ENCODE measurements around the gene ADD2. TPM values are rescaled to one million over a fixed set of nuclear protein-coding genes. Genes with fewer than 3 reads are reported as not detected.
A peak's percentile ranks its signal among the peaks of the same experiment; 100 is the strongest.

Gene ADD2
- total and polyA plus RNA-seq, 2 experiments from 2014 or later, result 34.6 to 223 TPM

DNA sequence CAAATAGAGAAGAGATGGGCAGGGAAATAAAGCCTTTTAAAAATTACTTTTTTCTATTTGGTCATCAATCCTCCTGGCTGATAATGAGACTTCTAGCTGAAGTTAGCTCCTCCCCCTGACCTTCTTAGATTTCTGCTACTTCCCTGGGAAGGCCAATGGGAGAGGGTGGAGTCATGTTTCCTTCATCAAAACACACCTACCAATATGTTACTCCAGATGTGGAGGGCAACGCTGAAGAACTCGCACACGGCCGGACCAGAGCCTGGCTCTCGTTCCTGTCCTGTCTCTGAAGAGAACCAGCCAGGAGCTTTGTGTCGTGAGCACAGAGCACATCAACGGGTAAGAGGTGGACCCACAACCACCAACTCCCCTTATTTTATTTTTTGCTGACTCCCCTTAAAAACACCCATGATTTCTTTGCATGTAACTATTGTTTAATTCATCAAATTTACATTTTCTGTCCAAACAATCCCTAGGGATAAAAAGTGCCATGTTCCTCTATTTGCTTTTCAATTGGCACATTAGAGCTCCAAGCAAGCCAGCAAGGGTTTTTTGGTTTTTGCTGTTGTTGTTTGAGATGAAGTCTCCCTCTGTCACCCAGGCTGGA is 94.9 kb downstream of the ADD2 start:
- ATAC-seq (peak; percentile 77), DNase-seq (ENCODE audit: low spot score) (no peak)
- H3K4me1 ChIP-seq (ENCODE audit: insufficient read depth), result 0 out of 2 replicates have a peak, but pooled peaks cover 4% of the 10 kb centered on the region
- Mint-ChIP-seq H3K4me3 (no peak overlapping the region), H3K27me3 (ENCODE audit: insufficient read depth, low read depth, poor library complexity) (peaks cover 6% of the 10 kb centered on the region), H3K27ac (no peak overlapping the region; the same call in 1 of the 2 replicates), H3K4me1 (peaks cover 11% of the 10 kb centered on the region), H3K36me3 (ENCODE audit: low read depth) (peaks cover 95% of the 10 kb centered on the region), H3K9me3 (no peaks in the 10 kb centered on the region)
- H4K20me1 ChIP-seq (replicated peaks; ENCODE audit: insufficient read depth), result peaks cover 5% of the 10 kb centered on the region; the same call in 1 of the 2 replicates
- H3K79me2 ChIP-seq (replicated peaks; ENCODE audit: insufficient read depth), result no peaks in the 10 kb centered on the region
- no peak overlapping the region for H2AFZ ChIP-seq
- no peaks in the 10 kb centered on the region for H3K9me2 ChIP-seq (ENCODE audit: insufficient read depth)
- H3K4me2 ChIP-seq, result no peak overlapping the region
- peaks cover 58% of the 10 kb centered on the region for H3K36me3 ChIP-seq (ENCODE audit: insufficient read depth)
- no peaks in the 10 kb centered on the region for H3F3A ChIP-seq (replicated peaks; ENCODE audit: low read depth)
- no peak overlapping the region for H3K27ac ChIP-seq (ENCODE audit: low read depth)
- TF ChIP-seq JUNB (IDR thresholded peaks at IDR 0.05; ENCODE audit: unreplicated experiment) (no peak), NANOG (IDR thresholded peaks at IDR 0.05; ENCODE audit: borderline replicate concordance) (no peak), STAT1 (IDR thresholded peaks at IDR 0.05; ENCODE audit: unreplicated experiment) (no peak), ZNF114 (CRISPR knock-in tag; IDR thresholded peaks at IDR 0.05) (no peak), EZH2 (IDR thresholded peaks at IDR 0.05; ENCODE audit: low read depth, unreplicated experiment) (no peak)
- H3K27me3 ChIP-seq (ENCODE audit: insufficient read depth), result no peaks in the 10 kb centered on the region
- no peak overlapping the region for H3K4me3 ChIP-seq

DNA sequence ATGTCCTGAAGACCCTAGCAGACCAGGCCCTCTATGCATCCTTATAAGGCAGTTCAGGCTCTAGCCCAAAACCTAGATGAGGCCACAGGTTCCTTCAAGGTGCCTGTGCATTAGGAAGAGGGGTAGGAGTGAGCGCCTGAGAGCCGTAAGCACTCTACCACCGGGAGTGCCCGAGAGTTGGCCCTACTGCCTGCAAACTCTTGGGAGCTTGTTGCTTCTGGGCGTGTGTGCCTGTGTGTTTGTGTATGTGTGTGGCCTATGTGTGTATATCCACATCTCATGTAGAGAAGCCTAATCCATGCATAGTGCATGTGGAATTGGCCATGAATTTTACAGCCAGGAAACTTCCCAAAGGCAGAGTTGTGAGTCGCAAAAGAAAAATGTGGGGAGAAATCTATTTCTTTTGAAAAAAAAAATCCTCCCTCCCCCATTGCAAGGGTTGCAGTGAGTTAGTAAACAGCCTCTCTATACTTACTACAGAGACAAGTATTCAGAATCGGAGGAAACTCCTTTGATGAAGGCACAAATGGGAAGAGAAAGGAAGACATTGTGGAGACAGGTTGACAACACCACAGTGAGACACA is 96.8 kb downstream of the ADD2 start:
- Histone ChIP-seq H3K4me3 (no peak overlapping the region), H3K9me2 (ENCODE audit: insufficient read depth) (no peaks in the 10 kb centered on the region), H3F3A (replicated peaks; ENCODE audit: low read depth) (no peaks in the 10 kb centered on the region), H3K79me2 (replicated peaks; ENCODE audit: insufficient read depth) (no peaks in the 10 kb centered on the region), H2AFZ (no peak overlapping the region), H3K36me3 (ENCODE audit: insufficient read depth) (peaks cover 46% of the 10 kb centered on the region), H4K20me1 (replicated peaks; ENCODE audit: insufficient read depth) (peaks cover 5% of the 10 kb centered on the region; the same call in 1 of the 2 replicates), H3K4me2 (no peak overlapping the region), H3K4me1 (ENCODE audit: insufficient read depth) (0 out of 2 replicates have a peak, but pooled peaks cover 4% of the 10 kb centered on the region), H3K27me3 (ENCODE audit: insufficient read depth) (no peaks in the 10 kb centered on the region), H3K27ac (ENCODE audit: low read depth) (no peak overlapping the region)
- H3K9me3 Mint-ChIP-seq, result no peaks in the 10 kb centered on the region
- peaks cover 5% of the 10 kb centered on the region for H3K27me3 Mint-ChIP-seq (ENCODE audit: insufficient read depth, low read depth, poor library complexity)
- no peak overlapping the region for H3K4me3 Mint-ChIP-seq
- H3K36me3 Mint-ChIP-seq (ENCODE audit: low read depth), result peaks cover 95% of the 10 kb centered on the region
- H3K4me1 Mint-ChIP-seq, result peaks cover 11% of the 10 kb centered on the region
- no peak overlapping the region for H3K27ac Mint-ChIP-seq
- ATAC-seq (no peak), DNase-seq (ENCODE audit: low spot score) (no peak)
- no peak for TF ChIP-seq ZNF331 (CRISPR knock-in tag; IDR thresholded peaks at IDR 0.05; ENCODE audit: low read depth)
- no peak for TF ChIP-seq NANOG (IDR thresholded peaks at IDR 0.05; ENCODE audit: borderline replicate concordance)
- TF ChIP-seq EZH2phosphoT487 (IDR thresholded peaks at IDR 0.05; ENCODE audit: unreplicated experiment), result no peak
- TF ChIP-seq, protein P1, sequence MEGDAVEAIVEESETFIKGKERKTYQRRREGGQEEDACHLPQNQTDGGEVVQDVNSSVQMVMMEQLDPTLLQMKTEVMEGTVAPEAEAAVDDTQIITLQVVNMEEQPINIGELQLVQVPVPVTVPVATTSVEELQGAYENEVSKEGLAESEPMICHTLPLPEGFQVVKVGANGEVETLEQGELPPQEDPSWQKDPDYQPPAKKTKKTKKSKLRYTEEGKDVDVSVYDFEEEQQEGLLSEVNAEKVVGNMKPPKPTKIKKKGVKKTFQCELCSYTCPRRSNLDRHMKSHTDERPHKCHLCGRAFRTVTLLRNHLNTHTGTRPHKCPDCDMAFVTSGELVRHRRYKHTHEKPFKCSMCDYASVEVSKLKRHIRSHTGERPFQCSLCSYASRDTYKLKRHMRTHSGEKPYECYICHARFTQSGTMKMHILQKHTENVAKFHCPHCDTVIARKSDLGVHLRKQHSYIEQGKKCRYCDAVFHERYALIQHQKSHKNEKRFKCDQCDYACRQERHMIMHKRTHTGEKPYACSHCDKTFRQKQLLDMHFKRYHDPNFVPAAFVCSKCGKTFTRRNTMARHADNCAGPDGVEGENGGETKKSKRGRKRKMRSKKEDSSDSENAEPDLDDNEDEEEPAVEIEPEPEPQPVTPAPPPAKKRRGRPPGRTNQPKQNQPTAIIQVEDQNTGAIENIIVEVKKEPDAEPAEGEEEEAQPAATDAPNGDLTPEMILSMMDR (conservative IDR thresholded peaks at IDR 0.05; ENCODE audit: low read depth in 2 of 2), result no peak
- TF ChIP-seq, protein P2, sequence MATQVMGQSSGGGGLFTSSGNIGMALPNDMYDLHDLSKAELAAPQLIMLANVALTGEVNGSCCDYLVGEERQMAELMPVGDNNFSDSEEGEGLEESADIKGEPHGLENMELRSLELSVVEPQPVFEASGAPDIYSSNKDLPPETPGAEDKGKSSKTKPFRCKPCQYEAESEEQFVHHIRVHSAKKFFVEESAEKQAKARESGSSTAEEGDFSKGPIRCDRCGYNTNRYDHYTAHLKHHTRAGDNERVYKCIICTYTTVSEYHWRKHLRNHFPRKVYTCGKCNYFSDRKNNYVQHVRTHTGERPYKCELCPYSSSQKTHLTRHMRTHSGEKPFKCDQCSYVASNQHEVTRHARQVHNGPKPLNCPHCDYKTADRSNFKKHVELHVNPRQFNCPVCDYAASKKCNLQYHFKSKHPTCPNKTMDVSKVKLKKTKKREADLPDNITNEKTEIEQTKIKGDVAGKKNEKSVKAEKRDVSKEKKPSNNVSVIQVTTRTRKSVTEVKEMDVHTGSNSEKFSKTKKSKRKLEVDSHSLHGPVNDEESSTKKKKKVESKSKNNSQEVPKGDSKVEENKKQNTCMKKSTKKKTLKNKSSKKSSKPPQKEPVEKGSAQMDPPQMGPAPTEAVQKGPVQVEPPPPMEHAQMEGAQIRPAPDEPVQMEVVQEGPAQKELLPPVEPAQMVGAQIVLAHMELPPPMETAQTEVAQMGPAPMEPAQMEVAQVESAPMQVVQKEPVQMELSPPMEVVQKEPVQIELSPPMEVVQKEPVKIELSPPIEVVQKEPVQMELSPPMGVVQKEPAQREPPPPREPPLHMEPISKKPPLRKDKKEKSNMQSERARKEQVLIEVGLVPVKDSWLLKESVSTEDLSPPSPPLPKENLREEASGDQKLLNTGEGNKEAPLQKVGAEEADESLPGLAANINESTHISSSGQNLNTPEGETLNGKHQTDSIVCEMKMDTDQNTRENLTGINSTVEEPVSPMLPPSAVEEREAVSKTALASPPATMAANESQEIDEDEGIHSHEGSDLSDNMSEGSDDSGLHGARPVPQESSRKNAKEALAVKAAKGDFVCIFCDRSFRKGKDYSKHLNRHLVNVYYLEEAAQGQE (IDR thresholded peaks at IDR 0.05; ENCODE audit: unreplicated experiment), result no peak
- no peak for TF ChIP-seq ZNF114 (CRISPR knock-in tag; IDR thresholded peaks at IDR 0.05)
- TF ChIP-seq, protein P3, sequence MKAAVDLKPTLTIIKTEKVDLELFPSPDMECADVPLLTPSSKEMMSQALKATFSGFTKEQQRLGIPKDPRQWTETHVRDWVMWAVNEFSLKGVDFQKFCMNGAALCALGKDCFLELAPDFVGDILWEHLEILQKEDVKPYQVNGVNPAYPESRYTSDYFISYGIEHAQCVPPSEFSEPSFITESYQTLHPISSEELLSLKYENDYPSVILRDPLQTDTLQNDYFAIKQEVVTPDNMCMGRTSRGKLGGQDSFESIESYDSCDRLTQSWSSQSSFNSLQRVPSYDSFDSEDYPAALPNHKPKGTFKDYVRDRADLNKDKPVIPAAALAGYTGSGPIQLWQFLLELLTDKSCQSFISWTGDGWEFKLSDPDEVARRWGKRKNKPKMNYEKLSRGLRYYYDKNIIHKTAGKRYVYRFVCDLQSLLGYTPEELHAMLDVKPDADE (IDR thresholded peaks at IDR 0.05), result no peak
- no peak for TF ChIP-seq JUNB (IDR thresholded peaks at IDR 0.05; ENCODE audit: unreplicated experiment)

Data from GM23338 (cell line).